WI38 (cell line): ENCODE data around the gene CLDND2.

Experiments used
- H3K4me3 ChIP-seq: 2 replicates; pipeline ENCODE4 v1.5.1; 2011; ENCODE audit warnings: low read depth, mild to moderate bottlenecking, control low read depth, low read length
- CTCF ChIP-seq: IDR thresholded peaks from 2 replicates; pipeline ENCODE4 v1.5.1; 2012; ENCODE audit warnings: low read depth, mild to moderate bottlenecking, control low read depth, low read length

CLDND2 gene

GRCh38 chr19:51326216-51327065, 42.4 kb downstream of the CLDND2 start:
- TF ChIP-seq CTCF: no peak
- no peak overlapping the region for H3K4me3 ChIP-seq

- no peak for TF ChIP-seq CTCF
- H3K4me3 ChIP-seq: no peak overlapping the region
Measured at GRCh38 chr19:51325161-51325976, 43.4 kb downstream of the CLDND2 start.

GRCh38 chr19:51324167-51324481, 44.7 kb downstream of the CLDND2 start:
- TF ChIP-seq CTCF: no peak

GRCh38 chr19:51323481-51324166, 45.2 kb downstream of the CLDND2 start:
- no peak overlapping the region for H3K4me3 ChIP-seq
- TF ChIP-seq CTCF: no peak

More at GRCh38 chr19:51324167-51324481, 44.7 kb downstream of the CLDND2 start:
- H3K4me3 ChIP-seq: no peak overlapping the region

GRCh38 chr19:51321799-51322198, 47.0 kb downstream of the CLDND2 start:
- no peak for TF ChIP-seq CTCF
- H3K4me3 ChIP-seq: no peak overlapping the region

- no peak overlapping the region for H3K4me3 ChIP-seq
- TF ChIP-seq CTCF: no peak
Measured at GRCh38 chr19:51320280-51320657, 48.5 kb downstream of the CLDND2 start.
